ENCODE results near the gene MUL1. TPM values are rescaled to one million over a fixed set of nuclear protein-coding genes. Genes with fewer than 3 reads are reported as not detected.
A peak's percentile ranks its signal among the peaks of the same experiment; 100 is the strongest.

Gene MUL1
- total and polyA plus RNA-seq, 10 donors = 2.9 to 32.3 (median 21.1) TPM

DNA sequence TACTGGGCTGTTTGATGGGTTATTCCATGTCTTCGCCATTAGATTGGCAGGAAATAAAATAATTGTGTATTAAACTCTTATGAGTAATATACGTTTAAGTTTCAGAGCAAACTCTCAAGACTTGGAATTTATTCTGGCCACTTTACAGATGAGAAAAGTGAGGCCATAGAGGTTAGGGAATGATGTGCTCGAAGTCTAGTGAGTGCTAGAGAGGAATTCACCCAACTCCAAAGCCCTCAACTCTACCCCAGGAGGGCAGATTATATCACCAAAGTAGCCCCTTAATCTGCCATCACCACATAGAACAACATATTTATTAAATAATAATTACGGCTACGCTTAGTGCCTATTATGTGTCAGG is 440 bp upstream of the MUL1 start:
- TF ChIP-seq POLR2A (IDR thresholded peaks at IDR 0.05) (no peak), POLR2AphosphoS5 (IDR thresholded peaks at IDR 0.05) (no peak)
- TF ChIP-seq, protein P1, sequence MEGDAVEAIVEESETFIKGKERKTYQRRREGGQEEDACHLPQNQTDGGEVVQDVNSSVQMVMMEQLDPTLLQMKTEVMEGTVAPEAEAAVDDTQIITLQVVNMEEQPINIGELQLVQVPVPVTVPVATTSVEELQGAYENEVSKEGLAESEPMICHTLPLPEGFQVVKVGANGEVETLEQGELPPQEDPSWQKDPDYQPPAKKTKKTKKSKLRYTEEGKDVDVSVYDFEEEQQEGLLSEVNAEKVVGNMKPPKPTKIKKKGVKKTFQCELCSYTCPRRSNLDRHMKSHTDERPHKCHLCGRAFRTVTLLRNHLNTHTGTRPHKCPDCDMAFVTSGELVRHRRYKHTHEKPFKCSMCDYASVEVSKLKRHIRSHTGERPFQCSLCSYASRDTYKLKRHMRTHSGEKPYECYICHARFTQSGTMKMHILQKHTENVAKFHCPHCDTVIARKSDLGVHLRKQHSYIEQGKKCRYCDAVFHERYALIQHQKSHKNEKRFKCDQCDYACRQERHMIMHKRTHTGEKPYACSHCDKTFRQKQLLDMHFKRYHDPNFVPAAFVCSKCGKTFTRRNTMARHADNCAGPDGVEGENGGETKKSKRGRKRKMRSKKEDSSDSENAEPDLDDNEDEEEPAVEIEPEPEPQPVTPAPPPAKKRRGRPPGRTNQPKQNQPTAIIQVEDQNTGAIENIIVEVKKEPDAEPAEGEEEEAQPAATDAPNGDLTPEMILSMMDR (IDR thresholded peaks at IDR 0.05 in 8 of 11, conservative IDR thresholded peaks at IDR 0.05 in 3 of 11) = no peak
- Histone ChIP-seq H3K36me3 (peaks cover 0 to 30% (median 7%) of the 10 kb centered on the region in 6 donors), H3K27me3 (replicated peaks in 1 of 7) (peaks cover 0 to 28% (median 0%) of the 10 kb centered on the region in 7 donors), H3K27ac (peak overlapping the region; percentile 81 to 96 (median 86)), H3K9me3 (no peaks in the 10 kb centered on the region), H3K4me3 (peak overlapping the region; percentile 79 to 97 (median 91)), H3K4me1 (peaks cover 16 to 56% (median 42%) of the 10 kb centered on the region in 6 donors)
- intact Hi-C loops (cut with DNase I; ENCODE audit: low total_unique reads) = no loop called here
- 60 to 69% (median 66%) methylated on average over 5 of the region's 5 CpGs for WGBS, 5 donors
- no peak for DNase-seq

DNA sequence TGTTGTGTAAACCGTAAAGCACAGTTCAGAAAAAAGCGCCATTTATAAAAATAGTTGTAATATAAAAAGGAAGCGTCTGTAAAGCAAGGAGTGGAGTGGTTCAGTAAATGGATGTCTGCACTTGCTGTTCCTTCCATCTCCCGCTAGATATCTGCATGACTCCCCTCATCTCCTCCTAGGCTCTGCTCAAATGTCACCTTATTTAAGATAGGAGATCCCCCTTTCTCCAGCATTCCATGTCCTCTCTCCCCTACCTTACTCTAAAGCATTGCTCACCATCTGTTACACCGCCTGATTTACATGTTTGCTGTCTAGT is 745 bp downstream of the MUL1 start:
- Histone ChIP-seq H3K4me3 (peak overlapping the region; percentile 79 to 97 (median 91)), H3K27me3 (replicated peaks in 1 of 7) (peaks cover 0 to 16% (median 0%) of the 10 kb centered on the region in 7 donors), H3K4me1 (peaks cover 16 to 60% (median 43%) of the 10 kb centered on the region in 6 donors), H3K27ac (peak overlapping the region in 7 of 8 donors; percentile 81 to 96 (median 88)), H3K9me3 (no peaks in the 10 kb centered on the region), H3K36me3 (peaks cover 0 to 41% (median 16%) of the 10 kb centered on the region in 6 donors)
- intact Hi-C loops (cut with DNase I; ENCODE audit: low total_unique reads) = no loop called here
- no peak for DNase-seq
- WGBS, 5 donors = 38 to 52% (median 47%) methylated on average over 5 of the region's 5 CpGs
- TF ChIP-seq POLR2AphosphoS5 (IDR thresholded peaks at IDR 0.05) (no peak), POLR2A (IDR thresholded peaks at IDR 0.05) (no peak)
- TF ChIP-seq, protein P1 (IDR thresholded peaks at IDR 0.05 in 8 of 11, conservative IDR thresholded peaks at IDR 0.05 in 3 of 11) = no peak

DNA sequence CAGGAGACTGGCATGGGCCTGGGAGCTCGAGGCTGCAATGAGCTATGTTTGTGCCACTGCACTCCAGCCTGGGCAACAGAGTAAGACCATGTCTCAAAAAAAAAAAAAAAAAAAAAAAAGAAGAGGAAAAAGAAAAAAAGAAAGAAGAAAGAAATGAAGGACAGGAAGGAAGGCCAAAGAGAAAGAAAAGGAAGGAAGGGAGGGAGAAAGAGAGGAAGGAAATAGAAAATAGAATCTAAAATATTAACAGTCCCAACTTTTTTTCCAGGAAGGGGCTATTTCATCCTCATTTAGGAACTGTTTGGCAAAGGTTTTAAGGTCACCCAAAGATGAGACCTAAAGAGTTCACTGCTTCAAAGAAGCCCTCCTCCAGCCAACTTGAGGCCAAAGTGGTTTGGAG is 2.5 kb downstream of the MUL1 start:
- WGBS, 5 donors = 85 to 96% (median 89%) methylated on average over 1 of the region's 1 CpG
- Histone ChIP-seq H3K4me1 (peaks cover 16 to 56% (median 43%) of the 10 kb centered on the region in 6 donors), H3K27ac (no peak overlapping the region), H3K27me3 (replicated peaks in 1 of 7) (peaks cover 0 to under 1% (median 0%) of the 10 kb centered on the region in 7 donors), H3K9me3 (no peaks in the 10 kb centered on the region), H3K4me3 (no peak overlapping the region), H3K36me3 (peaks cover 6 to 59% (median 33%) of the 10 kb centered on the region in 6 donors)
- TF ChIP-seq POLR2AphosphoS5 (IDR thresholded peaks at IDR 0.05) (no peak), POLR2A (IDR thresholded peaks at IDR 0.05) (no peak)
- TF ChIP-seq, protein P1 (IDR thresholded peaks at IDR 0.05 in 8 of 11, conservative IDR thresholded peaks at IDR 0.05 in 3 of 11) = no peak
- intact Hi-C loops (cut with DNase I; ENCODE audit: low total_unique reads) = no loop called here
- no peak for DNase-seq

DNA sequence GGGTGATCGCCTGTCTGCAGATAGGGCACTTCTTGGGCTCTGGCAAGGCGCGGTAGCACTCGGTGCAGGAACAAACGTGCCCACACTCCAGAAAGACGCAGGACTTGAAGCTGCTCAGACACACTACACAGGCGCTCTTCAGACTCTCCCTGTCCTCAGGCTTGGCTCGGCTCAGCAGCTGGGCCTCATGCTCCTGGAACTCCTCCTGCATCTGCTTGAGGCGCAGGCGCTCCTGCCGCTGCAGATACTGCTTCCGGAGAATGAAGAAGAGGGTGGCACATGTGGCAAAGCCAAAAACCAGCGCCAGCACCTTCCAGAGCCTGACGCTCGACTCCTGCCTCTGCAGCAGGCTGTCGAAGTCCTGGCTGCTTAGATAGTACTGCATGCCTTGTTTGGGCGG is 7.2 kb downstream of the MUL1 start:
- WGBS, 5 donors = 93 to 97% (median 94%) methylated on average over 15 to 17 of the region's 17 CpGs
- no peak for DNase-seq
- no peak for TF ChIP-seq POLR2A (IDR thresholded peaks at IDR 0.05)
- TF ChIP-seq POLR2AphosphoS5 (IDR thresholded peaks at IDR 0.05) = peak in 1 of 3 donors; percentile 26
- TF ChIP-seq, protein P1 (IDR thresholded peaks at IDR 0.05 in 8 of 11, conservative IDR thresholded peaks at IDR 0.05 in 3 of 11) = no peak
- H3K27ac ChIP-seq = no peak overlapping the region
- H3K36me3 ChIP-seq = peaks cover 6 to 89% (median 58%) of the 10 kb centered on the region in 6 donors
- H3K4me3 ChIP-seq = no peak overlapping the region
- no peaks in the 10 kb centered on the region for H3K27me3 ChIP-seq (replicated peaks in 1 of 7)
- peaks cover 0 to 27% (median 17%) of the 10 kb centered on the region in 6 donors for H3K4me1 ChIP-seq
- H3K9me3 ChIP-seq = no peaks in the 10 kb centered on the region
- intact Hi-C loops (cut with DNase I; ENCODE audit: low total_unique reads) = no loop called here
